ENCODE results near the gene KCNIP4.

KCNIP4 gene

GRCh38 chr4:20723463-20723862 is 1225.1 kb downstream of the KCNIP4 start:
- DNase-seq: no peak

GRCh38 chr4:20723019-20723418 is 1225.6 kb downstream of the KCNIP4 start:
- DNase-seq: no peak

- DNase-seq: no peak
Measured at GRCh38 chr4:20711335-20711734, 1237.2 kb downstream of the KCNIP4 start.

GRCh38 chr4:20700007-20700761 is 1248.4 kb downstream of the KCNIP4 start, which contains the start of gene PACRGL:
Gene PACRGL (plus strand): TSS chr4:20700458. CDS start chr4:20704482, 4,024 bp downstream.
- DNase-seq: peak; percentile 36 to 93 (median 85)

- DNase-seq: no peak
Measured at GRCh38 chr4:20698820-20699219, 1249.8 kb downstream of the KCNIP4 start.

- DNase-seq: no peak
Measured at GRCh38 chr4:20698382-20698781, 1250.2 kb downstream of the KCNIP4 start.

GRCh38 chr4:20696815-20697214 is 1251.8 kb downstream of the KCNIP4 start:
- no peak for DNase-seq

- no peak for DNase-seq
Measured at GRCh38 chr4:20687864-20688263, 1260.7 kb downstream of the KCNIP4 start.

GRCh38 chr4:20684852-20685763 is 1263.5 kb downstream of the KCNIP4 start:
- no peak for DNase-seq

- no peak for DNase-seq
Measured at GRCh38 chr4:20683766-20684165, 1264.8 kb downstream of the KCNIP4 start.

- DNase-seq: no peak
Measured at GRCh38 chr4:20682853-20683252, 1265.7 kb downstream of the KCNIP4 start.

- no peak for DNase-seq
Measured at GRCh38 chr4:20681271-20681670, 1267.3 kb downstream of the KCNIP4 start.

- no peak for DNase-seq
Measured at GRCh38 chr4:20680736-20681135, 1267.8 kb downstream of the KCNIP4 start.

GRCh38 chr4:20679951-20680350 is 1268.6 kb downstream of the KCNIP4 start:
- no peak for DNase-seq
